Peyer's patch (tissue), 4 donors: ENCODE data around the gene ARHGAP26. TPM values are rescaled to one million over a fixed set of nuclear protein-coding genes. Genes with fewer than 3 reads are reported as not detected.

Experiments
- DNase-seq, 3 donors: peaks; one replicate each; pipeline ENCODE4 v3.0.0-alpha.2; 2017 to 2019
- H3K27ac ChIP-seq, 4 donors: fragments of 200-600 bp; sonication (generic); one replicate each; pipeline ENCODE4 v1.5.1; 2016 to 2019
- H3K27me3 ChIP-seq, 2 donors: fragments of 200-600 bp; sonication (generic); one replicate each; pipeline ENCODE4 v1.5.1; 2019
- H3K36me3 ChIP-seq, 3 donors: fragments of 200-600 bp; sonication (generic); one replicate each; pipeline ENCODE4 v1.5.1; 2016 to 2019
- H3K4me1 ChIP-seq, 4 donors: fragments of 200-600 bp; sonication (generic); one replicate each; pipeline ENCODE4 v1.5.1; 2016 to 2019
- H3K4me3 ChIP-seq, 4 donors: fragments of 200-600 bp; sonication (generic); 1 replicate in 3 of 4; 2 replicates in 1 of 4; pipeline ENCODE4 v1.5.1; 2016 to 2019; ENCODE audit warnings: mild to moderate bottlenecking in 1 of 4
- H3K9me3 ChIP-seq, 4 donors: fragments of 200-600 bp; sonication (generic); one replicate each; pipeline ENCODE4 v1.5.1; 2016 to 2019; ENCODE audit warnings: mild to moderate bottlenecking in 1 of 4
- CTCF ChIP-seq, 6 experiments: fragments of 450-650 bp in 4 of 6; fragments of 200-600 bp in 2 of 6; sonication (generic) in 1 of 6; IDR thresholded peaks; one replicate each; pipeline ENCODE4 v1.5.1; 2017 to 2019; ENCODE audit warnings: antibody characterized with exemption in 6 of 6, mild to moderate bottlenecking in 3 of 6, moderate library complexity in 1 of 6
- POLR2A ChIP-seq, 2 donors: fragments of 450-650 bp; IDR thresholded peaks; one replicate each; pipeline ENCODE4 v1.5.1; 2017; ENCODE audit warnings: antibody characterized with exemption in 2 of 2, mild to moderate bottlenecking in 2 of 2, moderate library complexity in 2 of 2
- total RNA-seq, 4 donors: library from RNA; depleted of rRNA; stranded (reverse); fragments of >200 nt; gene quantifications; one replicate each; pipeline ENCODE4 v1.1.0, GENCODE V29; 2016

The ARHGAP26 gene
- total RNA-seq, 4 donors from 2014 or later = 60.1 to 180 (median 126) TPM

GRCh38 chr5:142860270-142860669 is 90.1 kb downstream of the ARHGAP26 start:
- no peaks in the 10 kb centered on the region for H3K36me3 ChIP-seq
- no peak for TF ChIP-seq CTCF (IDR thresholded peaks at IDR 0.05)
- no peak for DNase-seq
- H3K27ac ChIP-seq = peak overlapping the region in 1 of 4 donors; percentile 19
- H3K4me3 ChIP-seq = no peak overlapping the region
- no peaks in the 10 kb centered on the region for H3K9me3 ChIP-seq
- H3K27me3 ChIP-seq = no peaks in the 10 kb centered on the region
- peaks cover 0 to 50% (median 2%) of the 10 kb centered on the region in 4 donors for H3K4me1 ChIP-seq

GRCh38 chr5:142861011-142861410 is 90.8 kb downstream of the ARHGAP26 start:
- peaks cover 0 to 50% (median 2%) of the 10 kb centered on the region in 4 donors for H3K4me1 ChIP-seq
- no peaks in the 10 kb centered on the region for H3K36me3 ChIP-seq
- H3K27me3 ChIP-seq = no peaks in the 10 kb centered on the region
- TF ChIP-seq CTCF (IDR thresholded peaks at IDR 0.05) (no peak), POLR2A (IDR thresholded peaks at IDR 0.05) (no peak)
- H3K4me3 ChIP-seq = peak overlapping the region in 1 of 4 donors; percentile 31
- H3K27ac ChIP-seq = peak overlapping the region in 2 of 4 donors; percentile 1 to 19
- no peaks in the 10 kb centered on the region for H3K9me3 ChIP-seq
- DNase-seq = no peak

- no peak for DNase-seq
- Histone ChIP-seq H3K9me3 (no peaks in the 10 kb centered on the region), H3K27me3 (no peaks in the 10 kb centered on the region), H3K36me3 (no peaks in the 10 kb centered on the region), H3K4me3 (no peak overlapping the region), H3K4me1 (peaks cover 0 to 46% (median 2%) of the 10 kb centered on the region in 4 donors), H3K27ac (no peak overlapping the region)
- TF ChIP-seq POLR2A (IDR thresholded peaks at IDR 0.05) (no peak), CTCF (IDR thresholded peaks at IDR 0.05) (no peak)
Measured at GRCh38 chr5:142862594-142862993, 92.4 kb downstream of the ARHGAP26 start.

GRCh38 chr5:142863856-142864255 is 93.7 kb downstream of the ARHGAP26 start:
- TF ChIP-seq CTCF (IDR thresholded peaks at IDR 0.05) (no peak), POLR2A (IDR thresholded peaks at IDR 0.05) (no peak)
- Histone ChIP-seq H3K4me3 (no peak overlapping the region), H3K4me1 (peaks cover 0 to 35% (median 2%) of the 10 kb centered on the region in 4 donors), H3K9me3 (no peaks in the 10 kb centered on the region), H3K27me3 (no peaks in the 10 kb centered on the region), H3K27ac (no peak overlapping the region), H3K36me3 (no peaks in the 10 kb centered on the region)
- no peak for DNase-seq

GRCh38 chr5:142864290-142865260 is 94.4 kb downstream of the ARHGAP26 start:
- Histone ChIP-seq H3K27ac (no peak overlapping the region), H3K4me3 (no peak overlapping the region), H3K9me3 (no peaks in the 10 kb centered on the region), H3K27me3 (no peaks in the 10 kb centered on the region), H3K4me1 (peaks cover 0 to 41% (median 2%) of the 10 kb centered on the region in 4 donors), H3K36me3 (no peaks in the 10 kb centered on the region)
- TF ChIP-seq CTCF (IDR thresholded peaks at IDR 0.05) (no peak), POLR2A (IDR thresholded peaks at IDR 0.05) (no peak)
- DNase-seq = no peak
